ENCODE data around the gene ZCCHC12. TPM values are rescaled to one million over a fixed set of nuclear protein-coding genes. Genes with fewer than 3 reads are reported as not detected.
A peak's percentile ranks its signal among the peaks of the same experiment; 100 is the strongest.

Gene ZCCHC12
- total and polyA plus RNA-seq, 9 of the 15 experiments (the other 6 are each of a cell fraction or from before 2014, with no cell fraction given) = 0.07 to 0.15 TPM; not detected in 7

DNA sequence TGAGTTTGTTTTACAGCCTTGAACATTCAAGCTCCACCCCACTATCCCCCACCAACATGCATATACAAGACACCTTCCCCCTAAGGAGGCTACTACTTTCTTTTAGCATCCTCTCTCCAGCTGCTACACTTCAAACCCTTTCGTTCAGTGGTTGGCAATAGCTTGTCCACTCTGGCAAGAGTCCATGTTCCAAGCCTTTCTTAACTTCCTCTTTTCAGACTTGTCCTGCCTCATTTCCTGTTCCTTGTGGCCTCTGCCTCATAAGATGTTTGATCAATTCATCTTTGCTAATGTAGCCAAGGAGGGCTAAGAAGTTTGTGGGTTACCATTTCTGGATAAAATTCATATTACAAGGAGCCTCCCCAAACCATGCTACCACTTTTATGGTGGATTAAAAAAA, 20.8 kb upstream of the ZCCHC12 start:
- no peaks in the 10 kb centered on the region for H3K79me2 ChIP-seq (ENCODE audit: control insufficient read depth, insufficient read depth, low read length)
- H3K36me3 ChIP-seq (ENCODE audit: control insufficient read depth, insufficient read depth, low read length) = no peaks in the 10 kb centered on the region
- in situ Hi-C loops (cut with MboI) = loop anchor here (5.0 to 10.0 kb wide), 2 partner anchors 191 to 338 kb away; no protein-coding TSS in a partner anchor
- intact Hi-C loops (cut with micrococcal nuclease) = no loop called here
- 0% methylated on average over 1 of the region's 1 CpG for WGBS (ENCODE audit: insufficient coverage, low coverage, missing lambda C conversion rate)
- no peak overlapping the region for H3K27ac ChIP-seq (ENCODE audit: extremely low read depth, low read depth, low read length)
- no TSS peak for BruUV-seq (replicated peaks)
- no peaks in the 10 kb centered on the region; a peak in 2 of 5 replicates for H3K4me1 ChIP-seq (replicated peaks in 1 of 2; ENCODE audit: control insufficient read depth in 2 of 2, insufficient read depth in 2 of 2, low read length in 2 of 2)
- ChIA-PET CTCF (ENCODE audit: low intra/inter-chr PET ratio) (no interaction called here), POLR2A (interaction anchor here (0.7 kb wide), 1 partner anchor 11 kb away, joined by 3 read pairs; no protein-coding TSS in a partner anchor)
- peak; percentile 65; the same call in 2 of the 3 replicates for ATAC-seq
- H2AFZ ChIP-seq (ENCODE audit: low read depth, low read length) = peak overlapping the region; percentile 44
- no peaks in the 10 kb centered on the region for H3K9me3 ChIP-seq (replicated peaks; ENCODE audit: control insufficient read depth, insufficient read depth, low read depth, low read length)
- no peaks in the 10 kb centered on the region for H3K9me1 ChIP-seq (ENCODE audit: control insufficient read depth, insufficient read depth, low read length)
- no peaks in the 10 kb centered on the region for H3K27me3 ChIP-seq (ENCODE audit: control insufficient read depth in 2 of 2, insufficient read depth in 2 of 2, low read length in 2 of 2)
- no peaks in the 10 kb centered on the region for H4K20me1 ChIP-seq (replicated peaks; ENCODE audit: control insufficient read depth, insufficient read depth, low read length)
- H3K9ac ChIP-seq (ENCODE audit: insufficient read depth in 1 of 2, low read depth in 2 of 2, low read length in 2 of 2) = no peak overlapping the region
- peak; percentile 48 for FAIRE-seq
- H3K4me2 ChIP-seq (ENCODE audit: insufficient read depth, low read length) = no peak overlapping the region
- peak in 1 of 4 experiments; percentile 35 for DNase-seq (ENCODE audit: extremely low read depth in 1 of 4, low spot score in 3 of 4)
- H3K4me3 ChIP-seq = no peak overlapping the region
- TF ChIP-seq POLR2G (IDR thresholded peaks at IDR 0.05; ENCODE audit: low read depth, low read length) (no peak), NFIC (IDR thresholded peaks at IDR 0.05) (peak; percentile 32; the same call in 1 of the 2 replicates), SPI1 (IDR thresholded peaks at IDR 0.05; ENCODE audit: borderline replicate concordance, low read depth, low read length) (peak; percentile 13; the same call in 1 of the 2 replicates), NFYB (IDR thresholded peaks at IDR 0.05; ENCODE audit: extremely low read depth, insufficient read length) (no peak), KDM5B (IDR thresholded peaks at IDR 0.05; ENCODE audit: insufficient replicate concordance, low read depth, low read length) (no peak), TAF9B (IDR thresholded peaks at IDR 0.05; ENCODE audit: partially characterized antibody) (no peak), ZSCAN29 (IDR thresholded peaks at IDR 0.05) (no peak), GABPA (tag; conservative IDR thresholded peaks at IDR 0.05; ENCODE audit: low read depth) (peak; percentile 52; the same call in 1 of the 2 replicates), EP400 (IDR thresholded peaks at IDR 0.05) (no peak), MCM3 (IDR thresholded peaks at IDR 0.05) (no peak), L3MBTL2 (IDR thresholded peaks at IDR 0.05) (no peak), FOXK2 (conservative IDR thresholded peaks at IDR 0.05 in 1 of 2, IDR thresholded peaks at IDR 0.05 in 1 of 2; ENCODE audit: low read depth in 2 of 2) (no peak), PREB (CRISPR knock-in tag; IDR thresholded peaks at IDR 0.05) (no peak), RBM39 (optimal IDR thresholded peaks at IDR 0.05; ENCODE audit: low read depth, low read length) (no peak), TCF3 (CRISPR knock-in tag; IDR thresholded peaks at IDR 0.05) (no peak)
- TF ChIP-seq, protein P1, sequence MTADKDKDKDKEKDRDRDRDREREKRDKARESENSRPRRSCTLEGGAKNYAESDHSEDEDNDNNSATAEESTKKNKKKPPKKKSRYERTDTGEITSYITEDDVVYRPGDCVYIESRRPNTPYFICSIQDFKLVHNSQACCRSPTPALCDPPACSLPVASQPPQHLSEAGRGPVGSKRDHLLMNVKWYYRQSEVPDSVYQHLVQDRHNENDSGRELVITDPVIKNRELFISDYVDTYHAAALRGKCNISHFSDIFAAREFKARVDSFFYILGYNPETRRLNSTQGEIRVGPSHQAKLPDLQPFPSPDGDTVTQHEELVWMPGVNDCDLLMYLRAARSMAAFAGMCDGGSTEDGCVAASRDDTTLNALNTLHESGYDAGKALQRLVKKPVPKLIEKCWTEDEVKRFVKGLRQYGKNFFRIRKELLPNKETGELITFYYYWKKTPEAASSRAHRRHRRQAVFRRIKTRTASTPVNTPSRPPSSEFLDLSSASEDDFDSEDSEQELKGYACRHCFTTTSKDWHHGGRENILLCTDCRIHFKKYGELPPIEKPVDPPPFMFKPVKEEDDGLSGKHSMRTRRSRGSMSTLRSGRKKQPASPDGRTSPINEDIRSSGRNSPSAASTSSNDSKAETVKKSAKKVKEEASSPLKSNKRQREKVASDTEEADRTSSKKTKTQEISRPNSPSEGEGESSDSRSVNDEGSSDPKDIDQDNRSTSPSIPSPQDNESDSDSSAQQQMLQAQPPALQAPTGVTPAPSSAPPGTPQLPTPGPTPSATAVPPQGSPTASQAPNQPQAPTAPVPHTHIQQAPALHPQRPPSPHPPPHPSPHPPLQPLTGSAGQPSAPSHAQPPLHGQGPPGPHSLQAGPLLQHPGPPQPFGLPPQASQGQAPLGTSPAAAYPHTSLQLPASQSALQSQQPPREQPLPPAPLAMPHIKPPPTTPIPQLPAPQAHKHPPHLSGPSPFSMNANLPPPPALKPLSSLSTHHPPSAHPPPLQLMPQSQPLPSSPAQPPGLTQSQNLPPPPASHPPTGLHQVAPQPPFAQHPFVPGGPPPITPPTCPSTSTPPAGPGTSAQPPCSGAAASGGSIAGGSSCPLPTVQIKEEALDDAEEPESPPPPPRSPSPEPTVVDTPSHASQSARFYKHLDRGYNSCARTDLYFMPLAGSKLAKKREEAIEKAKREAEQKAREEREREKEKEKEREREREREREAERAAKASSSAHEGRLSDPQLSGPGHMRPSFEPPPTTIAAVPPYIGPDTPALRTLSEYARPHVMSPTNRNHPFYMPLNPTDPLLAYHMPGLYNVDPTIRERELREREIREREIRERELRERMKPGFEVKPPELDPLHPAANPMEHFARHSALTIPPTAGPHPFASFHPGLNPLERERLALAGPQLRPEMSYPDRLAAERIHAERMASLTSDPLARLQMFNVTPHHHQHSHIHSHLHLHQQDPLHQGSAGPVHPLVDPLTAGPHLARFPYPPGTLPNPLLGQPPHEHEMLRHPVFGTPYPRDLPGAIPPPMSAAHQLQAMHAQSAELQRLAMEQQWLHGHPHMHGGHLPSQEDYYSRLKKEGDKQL (CRISPR knock-in tag; IDR thresholded peaks at IDR 0.05; ENCODE audit: borderline replicate concordance) = no peak
